Fibroblast of peridontal ligament (primary cell): ENCODE measurements around the gene BHLHE40.

Experiments used
- DNase-seq: peaks from one replicate; pipeline ENCODE4 v3.0.0-alpha.2; 2010; ENCODE audit errors: extremely low read depth

BHLHE40 gene

GRCh38 chr3:5019411-5020241 is 40.4 kb downstream of the BHLHE40 start:
- DNase-seq = no peak

DNA sequence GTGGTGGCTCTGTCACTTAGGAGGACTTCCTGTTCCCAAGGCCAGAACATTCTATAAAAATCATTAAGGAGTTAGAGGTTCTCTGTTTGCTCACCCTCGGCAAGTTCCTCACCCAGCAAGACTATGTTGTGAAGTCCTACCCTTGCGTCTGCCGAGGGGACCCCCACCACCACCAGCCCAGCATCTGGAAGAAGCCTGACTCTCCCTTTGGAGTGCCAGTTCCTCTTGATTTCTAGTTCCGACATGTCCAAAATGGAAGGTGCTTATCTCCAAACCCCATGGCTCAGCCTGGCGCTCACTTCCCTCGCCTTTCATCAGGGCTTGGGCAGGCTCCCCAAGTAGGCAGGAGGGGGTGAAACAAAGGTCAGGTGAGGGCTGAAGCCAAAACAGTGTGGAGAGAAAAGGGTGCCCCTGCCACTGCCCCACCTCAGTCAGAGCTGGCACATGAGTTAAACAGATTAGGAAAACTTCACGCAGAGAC is 41.0 kb downstream of the BHLHE40 start:
- no peak for DNase-seq

- peak; percentile 35 for DNase-seq
These were observed 42.2 kb downstream of the BHLHE40 start for GRCh38 chr3:5021116-5022092.

DNA sequence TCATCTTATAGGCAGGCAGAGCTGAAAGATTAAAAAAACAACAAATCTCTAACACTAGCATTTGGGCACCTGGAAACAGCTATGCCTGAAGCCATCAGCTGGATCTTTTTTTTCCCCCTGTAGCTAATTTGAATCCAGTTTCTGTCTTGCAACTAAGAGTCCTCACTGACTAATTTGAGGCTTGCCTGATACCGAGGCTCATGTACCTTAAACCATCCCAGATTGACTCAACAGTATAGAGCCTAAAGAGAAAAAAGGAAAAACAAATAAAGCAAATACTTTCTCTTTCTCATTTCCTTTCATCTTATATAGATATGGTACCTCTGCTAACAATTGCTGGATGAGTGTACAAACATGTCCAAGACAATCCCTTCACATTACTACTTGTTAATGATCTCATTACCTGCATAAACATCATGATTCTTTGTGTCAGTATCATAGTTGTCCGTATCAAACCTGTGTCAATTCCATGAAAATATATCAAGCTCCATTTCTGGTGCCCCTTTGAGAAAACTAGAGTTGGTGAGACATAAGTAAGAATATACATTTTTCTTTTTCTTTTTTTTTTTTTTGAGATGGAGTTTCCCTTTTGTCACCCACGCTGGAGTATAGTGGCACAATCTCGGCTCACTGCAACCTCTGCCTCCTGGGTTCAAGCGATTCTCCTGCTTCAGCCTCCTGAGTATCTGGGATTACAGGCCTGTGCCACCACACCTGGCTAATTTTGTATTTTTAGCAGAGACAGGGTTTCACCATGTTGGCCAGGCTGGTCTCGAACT is 43.1 kb downstream of the BHLHE40 start:
- no peak for DNase-seq

DNA sequence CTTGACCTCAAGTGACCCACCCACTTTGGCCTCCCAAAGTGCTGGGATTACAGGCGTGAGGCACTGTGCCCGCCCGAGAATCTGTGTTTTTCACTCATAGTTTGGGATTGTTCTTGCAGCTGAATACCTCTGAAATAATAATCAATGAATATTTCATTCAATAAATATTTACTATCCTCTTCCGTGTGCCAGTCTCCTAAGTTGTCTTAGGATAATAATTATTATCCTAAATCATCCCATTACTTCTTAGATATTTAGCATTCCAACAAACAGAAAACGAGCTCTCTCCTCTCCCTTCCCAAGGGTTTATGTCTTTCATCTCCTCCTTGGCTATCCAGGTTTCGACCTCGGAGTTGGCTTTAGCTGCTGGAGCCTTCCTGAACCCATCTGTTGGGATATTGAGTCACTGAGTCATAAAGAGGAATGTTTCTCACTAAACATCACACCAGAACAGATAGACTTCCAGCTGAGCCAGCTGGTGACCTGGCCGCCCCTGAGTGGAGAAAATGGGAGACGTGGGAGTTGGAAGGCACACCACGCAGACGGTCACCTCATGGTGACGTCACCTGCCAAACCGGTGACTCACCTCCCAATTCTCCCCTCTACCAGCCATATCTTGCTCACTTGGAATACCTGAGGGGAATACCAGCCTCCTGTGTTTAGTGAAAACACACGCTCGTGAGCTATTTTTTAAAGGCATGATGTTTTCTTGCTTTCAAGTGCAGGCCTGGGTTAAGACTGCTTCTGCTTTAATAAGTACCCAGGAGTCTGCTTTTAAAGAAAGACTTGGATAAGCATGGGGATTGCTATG is 43.9 kb downstream of the BHLHE40 start:
- peak; percentile 93 for DNase-seq

GRCh38 chr3:5023777-5024346 is 44.6 kb downstream of the BHLHE40 start:
- no peak for DNase-seq

- no peak for DNase-seq
These were observed 46.8 kb downstream of the BHLHE40 start for GRCh38 chr3:5026046-5026362.

GRCh38 chr3:5029715-5030114 is 50.5 kb downstream of the BHLHE40 start:
- no peak for DNase-seq

- DNase-seq = no peak
These were observed 50.9 kb downstream of the BHLHE40 start for GRCh38 chr3:5030152-5030551.

GRCh38 chr3:5032844-5033243 is 53.6 kb downstream of the BHLHE40 start:
- no peak for DNase-seq
